ENCODE measurements around the gene RRP12.

- TF ChIP-seq POLR2A (IDR thresholded peaks at IDR 0.05), result no peak
- TF ChIP-seq, protein P1, sequence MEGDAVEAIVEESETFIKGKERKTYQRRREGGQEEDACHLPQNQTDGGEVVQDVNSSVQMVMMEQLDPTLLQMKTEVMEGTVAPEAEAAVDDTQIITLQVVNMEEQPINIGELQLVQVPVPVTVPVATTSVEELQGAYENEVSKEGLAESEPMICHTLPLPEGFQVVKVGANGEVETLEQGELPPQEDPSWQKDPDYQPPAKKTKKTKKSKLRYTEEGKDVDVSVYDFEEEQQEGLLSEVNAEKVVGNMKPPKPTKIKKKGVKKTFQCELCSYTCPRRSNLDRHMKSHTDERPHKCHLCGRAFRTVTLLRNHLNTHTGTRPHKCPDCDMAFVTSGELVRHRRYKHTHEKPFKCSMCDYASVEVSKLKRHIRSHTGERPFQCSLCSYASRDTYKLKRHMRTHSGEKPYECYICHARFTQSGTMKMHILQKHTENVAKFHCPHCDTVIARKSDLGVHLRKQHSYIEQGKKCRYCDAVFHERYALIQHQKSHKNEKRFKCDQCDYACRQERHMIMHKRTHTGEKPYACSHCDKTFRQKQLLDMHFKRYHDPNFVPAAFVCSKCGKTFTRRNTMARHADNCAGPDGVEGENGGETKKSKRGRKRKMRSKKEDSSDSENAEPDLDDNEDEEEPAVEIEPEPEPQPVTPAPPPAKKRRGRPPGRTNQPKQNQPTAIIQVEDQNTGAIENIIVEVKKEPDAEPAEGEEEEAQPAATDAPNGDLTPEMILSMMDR (IDR thresholded peaks at IDR 0.05), result no peak
These were observed 25.8 kb upstream of the RRP12 start for GRCh38 chr10:97426776-97427570.

All from uterus (tissue), 2 donors.